ENCODE results near the gene CLPSL1.

The CLPSL1 gene

DNA sequence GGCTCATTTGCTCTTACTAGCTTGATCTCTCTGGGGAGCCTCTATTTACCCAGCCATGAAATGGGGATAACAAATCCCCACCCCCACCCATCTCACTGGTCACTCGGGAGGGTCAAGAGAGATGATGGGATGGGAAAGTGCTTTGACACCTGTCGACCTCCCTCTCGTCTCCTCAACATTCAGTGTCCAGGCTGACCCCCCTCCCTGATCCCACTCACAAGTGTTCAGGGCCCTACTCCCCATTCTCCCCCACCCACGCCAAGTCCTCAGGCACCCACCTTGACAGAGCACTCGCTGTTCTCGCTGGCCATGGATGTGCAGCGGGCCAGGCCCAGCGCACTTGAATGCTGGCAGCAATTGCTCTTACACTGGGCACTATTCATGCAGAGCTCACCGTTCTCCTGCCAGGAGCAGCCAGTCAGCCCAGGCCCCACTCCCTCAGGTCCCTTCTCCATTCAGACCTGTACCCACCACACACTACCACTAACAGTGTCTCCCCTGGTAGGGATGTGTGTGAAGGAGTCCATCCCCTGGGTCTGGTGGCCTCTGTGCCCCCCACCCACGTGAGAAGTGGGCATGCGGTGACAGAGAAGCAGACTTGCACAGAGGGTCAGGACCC is 14.7 kb downstream of the CLPSL1 start:
- no peak for DNase-seq (ENCODE audit: low read depth, low spot score)

DNA sequence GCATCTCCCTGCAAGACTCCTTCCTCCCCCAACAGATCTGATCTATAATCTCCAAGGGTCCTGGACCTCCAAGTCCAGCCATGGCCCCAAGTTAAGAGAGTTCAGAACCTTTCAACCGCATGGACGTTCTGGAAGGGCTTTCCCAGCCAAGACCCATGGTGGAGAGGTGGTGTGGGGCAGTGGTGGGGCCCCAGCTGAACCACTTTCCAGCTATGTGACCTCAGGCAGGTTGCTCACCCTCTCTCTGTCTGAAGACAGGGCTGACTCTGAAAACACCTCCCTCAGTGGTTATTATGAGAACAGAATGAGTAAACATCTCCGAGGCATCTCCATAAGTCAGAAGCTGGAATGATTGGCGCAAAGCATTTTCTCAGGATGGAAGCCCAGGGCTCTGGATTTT is 15.4 kb downstream of the CLPSL1 start:
- no peak for DNase-seq (ENCODE audit: low read depth, low spot score)

DNA sequence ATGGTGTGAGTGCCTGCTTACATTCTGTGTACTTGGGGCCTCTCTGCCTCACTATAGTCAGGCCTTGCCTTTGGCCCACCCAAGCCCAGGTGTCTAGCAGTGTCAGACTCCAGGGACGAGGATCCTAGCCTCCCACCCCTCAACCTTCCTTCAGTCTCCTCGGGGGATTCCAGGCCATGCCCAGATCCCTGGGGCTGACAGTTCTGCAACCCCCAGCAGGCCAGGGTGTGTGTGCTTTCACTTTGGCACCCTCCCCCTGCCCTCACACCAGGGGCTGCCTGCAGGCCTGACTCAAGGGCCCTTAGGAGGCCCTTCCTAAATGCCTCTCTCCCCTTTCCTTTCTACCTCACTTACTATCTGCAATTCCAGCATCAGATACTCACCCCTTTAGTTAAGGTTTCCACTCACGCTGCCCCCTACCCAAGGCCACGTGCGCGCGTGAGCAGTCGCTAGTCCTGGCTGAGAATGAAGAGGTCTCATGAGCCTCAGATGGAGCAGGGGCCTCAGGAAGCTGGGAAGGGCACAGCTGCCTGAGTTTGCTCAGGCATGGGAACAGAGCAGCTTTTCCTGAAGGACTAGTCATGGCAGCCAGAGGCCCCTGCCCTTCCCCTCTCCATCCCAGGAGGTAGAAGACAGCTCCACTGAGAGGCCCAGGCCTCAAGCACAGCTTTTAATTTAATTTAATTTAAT is 17.2 kb downstream of the CLPSL1 start:
- DNase-seq (ENCODE audit: low read depth, low spot score): no peak

DNA sequence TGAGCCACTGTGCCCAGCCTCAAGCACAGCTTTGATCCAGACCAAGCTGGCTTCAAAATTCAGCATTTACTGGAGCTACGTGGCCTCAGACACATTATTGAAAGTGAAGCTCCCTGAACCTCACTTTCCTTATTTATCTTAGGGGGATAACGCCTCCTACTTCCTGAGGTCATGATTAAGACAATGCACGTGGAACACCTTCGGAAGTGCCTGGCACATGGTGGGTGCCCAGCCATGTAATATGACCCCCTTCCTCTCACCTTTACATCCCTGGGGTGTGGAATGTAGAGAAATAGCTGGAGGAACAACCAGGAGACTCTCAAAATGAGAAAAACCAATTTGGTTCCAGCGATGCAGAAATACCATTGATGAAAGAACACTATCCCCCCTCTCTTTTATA is 17.9 kb downstream of the CLPSL1 start:
- no peak for DNase-seq (ENCODE audit: low read depth, low spot score)

DNA sequence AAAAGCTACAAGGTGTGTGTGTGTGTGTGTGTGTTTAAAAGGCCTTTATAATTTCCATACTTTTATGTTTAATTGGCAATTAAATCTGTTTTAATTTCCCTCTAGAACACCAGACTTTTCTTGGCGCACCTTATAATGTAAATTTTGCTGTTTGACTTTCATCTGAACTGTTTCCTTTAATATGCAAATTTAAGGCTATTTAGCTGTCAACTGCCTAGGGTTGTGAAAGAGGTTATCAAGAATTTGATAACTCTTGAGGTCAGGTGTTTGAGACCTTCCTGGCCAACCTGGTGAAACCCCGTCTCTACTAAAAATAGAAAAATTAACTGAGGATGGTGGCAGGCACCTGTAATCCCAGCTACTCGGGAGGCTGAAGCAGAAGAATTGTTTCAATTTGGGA is 20.3 kb downstream of the CLPSL1 start:
- DNase-seq (ENCODE audit: low read depth, low spot score): no peak

DNA sequence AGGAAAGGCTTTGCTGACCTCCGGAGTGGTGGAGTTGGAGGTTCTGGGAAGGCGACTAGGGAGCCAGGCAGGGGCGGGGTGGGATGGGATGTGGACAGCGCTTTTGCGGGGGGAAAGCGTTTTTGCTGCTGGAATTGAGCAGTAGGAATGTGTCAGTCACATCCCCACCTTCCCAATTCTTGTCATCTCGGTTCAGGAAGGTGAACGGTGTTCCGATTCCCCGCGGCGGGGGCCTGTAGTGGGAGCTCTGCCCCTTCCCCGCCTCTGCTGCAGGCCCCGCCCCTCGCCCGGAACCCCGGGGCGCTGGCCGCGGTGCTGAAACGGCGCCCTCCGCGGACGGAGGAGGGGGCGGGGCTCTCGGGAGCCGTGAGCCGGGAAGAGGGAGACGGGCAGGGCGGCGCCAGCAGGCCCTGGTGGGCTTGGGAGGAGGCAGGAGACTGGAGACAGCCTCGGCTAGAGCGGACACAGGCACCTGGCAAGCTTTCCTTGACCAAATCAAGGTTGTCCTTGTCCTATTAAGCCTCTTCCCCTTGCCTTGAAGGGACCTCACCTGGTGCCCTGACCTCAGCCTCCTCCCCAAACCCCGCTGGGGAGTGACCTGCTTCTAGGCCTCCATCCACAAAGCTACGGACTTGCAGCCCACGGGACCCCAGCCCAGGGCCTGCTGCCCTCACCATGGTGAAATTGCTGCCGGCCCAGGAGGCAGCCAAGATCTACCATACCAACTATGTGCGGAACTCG is 24.3 kb downstream of the CLPSL1 start, which contains the start of gene LHFPL5:
Gene LHFPL5 (plus strand): TSS at position 357 of the 741 bp plus-strand sequence. CDS start 319 bp downstream, at position 676.
- no peak for DNase-seq (ENCODE audit: low read depth, low spot score)

DNA sequence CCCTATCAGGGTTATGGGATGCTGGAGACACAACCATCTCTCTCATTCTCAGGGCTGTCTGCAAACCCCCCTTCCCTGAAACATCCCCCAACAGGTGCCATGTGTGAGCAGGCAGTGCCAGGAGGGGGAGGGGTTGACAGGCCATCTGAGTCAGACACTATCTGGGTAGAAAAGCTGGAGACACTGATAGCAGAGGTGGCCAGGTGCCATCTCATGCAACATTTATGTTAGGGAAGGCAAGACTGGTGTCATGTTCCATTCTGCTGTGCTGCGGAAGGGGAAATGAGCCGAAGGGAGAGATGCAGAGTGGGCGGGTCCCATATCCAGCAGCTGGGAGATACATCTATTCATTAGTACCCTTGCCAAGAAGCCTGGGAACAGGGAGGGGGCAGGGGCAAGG is 27.9 kb downstream of the CLPSL1 start:
- no peak for DNase-seq (ENCODE audit: low read depth, low spot score)

DNA sequence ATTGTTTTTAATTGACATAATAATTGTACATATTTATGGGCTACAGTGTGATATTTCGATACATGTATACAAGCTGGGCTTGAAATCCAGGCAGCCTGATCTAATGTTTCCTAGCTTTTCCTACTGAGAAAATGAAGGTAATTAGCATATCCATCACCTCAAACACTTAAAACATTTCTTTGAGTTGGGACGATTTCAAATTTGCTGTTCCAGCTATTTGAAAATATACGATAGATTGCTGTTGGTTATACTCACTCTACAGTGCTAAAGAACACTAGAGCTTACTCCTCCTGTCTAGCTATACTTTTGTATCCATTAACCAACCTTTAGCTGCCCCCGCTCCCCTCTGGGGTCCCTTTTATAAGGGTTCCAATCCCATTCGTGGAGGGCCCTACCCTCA is 29.0 kb downstream of the CLPSL1 start:
- no peak for DNase-seq (ENCODE audit: low read depth, low spot score)

DNA sequence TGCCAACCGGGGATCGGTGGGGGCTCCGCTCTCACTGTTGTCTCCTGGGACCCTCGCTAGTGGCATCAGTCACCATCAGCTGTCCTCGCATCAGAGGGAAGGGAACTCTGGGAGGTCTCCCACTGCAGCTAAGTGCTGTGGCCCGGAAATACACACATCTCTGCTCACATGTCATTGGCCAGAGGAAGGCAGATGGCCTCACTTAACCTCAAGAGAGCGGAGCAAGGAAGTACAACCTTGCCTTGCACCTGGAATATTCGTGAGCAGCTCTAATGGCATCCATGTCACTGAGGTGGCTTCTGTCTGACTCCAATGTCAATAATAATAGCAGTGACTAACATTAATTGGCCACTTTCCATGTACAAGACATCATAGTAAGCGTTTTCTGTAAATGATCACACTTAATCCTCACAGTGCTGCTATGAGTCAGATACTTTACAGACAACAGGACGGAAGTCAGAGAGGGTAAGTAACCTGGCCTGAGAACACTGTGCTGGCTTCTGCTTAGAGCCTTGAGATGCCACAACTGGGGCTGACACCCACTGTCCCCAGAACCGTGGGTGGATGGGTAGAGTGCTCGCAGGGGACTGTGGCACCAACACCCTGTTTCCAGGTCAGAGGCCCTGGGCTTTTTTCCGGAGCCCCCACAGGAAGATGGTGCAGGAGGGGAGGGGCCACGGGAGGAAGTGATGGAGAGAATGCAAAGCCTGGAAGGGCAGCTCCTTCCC is 30.3 kb downstream of the CLPSL1 start:
- no peak for DNase-seq (ENCODE audit: low read depth, low spot score)

DNA sequence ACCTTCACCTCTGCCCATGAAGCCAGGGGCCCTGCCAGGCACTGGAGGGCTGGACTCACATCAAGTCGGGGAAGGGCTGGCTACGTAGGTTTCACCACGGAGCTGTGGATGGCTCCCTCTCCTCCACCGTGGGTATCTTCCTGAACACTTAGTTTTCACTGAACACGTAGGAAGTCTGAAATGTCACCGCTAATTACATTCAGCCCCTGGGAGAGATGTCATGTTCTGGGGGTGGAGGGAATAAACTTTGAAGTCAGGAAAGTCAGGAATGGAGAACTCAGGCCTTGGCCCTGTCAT is 30.8 kb downstream of the CLPSL1 start:
- no peak for DNase-seq (ENCODE audit: low read depth, low spot score)

DNA sequence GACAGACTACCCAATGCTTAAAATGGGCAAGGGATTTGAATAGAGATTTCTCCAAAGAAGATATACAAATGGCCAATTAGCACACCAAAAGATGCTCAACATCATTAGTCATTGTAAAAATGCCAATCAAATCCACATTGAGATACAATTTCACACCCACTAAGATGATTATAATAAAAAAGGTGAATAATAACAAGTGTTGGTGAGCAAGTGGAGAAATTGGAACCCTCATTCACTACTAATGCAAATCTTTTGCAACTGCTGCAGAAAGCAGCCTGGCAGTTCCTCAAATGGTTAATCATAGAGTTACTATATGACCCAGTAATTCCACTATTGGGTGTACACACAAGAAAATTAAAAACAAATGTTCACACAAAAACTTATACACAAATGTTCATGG is 36.7 kb downstream of the CLPSL1 start:
- DNase-seq (ENCODE audit: low read depth, low spot score): no peak

DNA sequence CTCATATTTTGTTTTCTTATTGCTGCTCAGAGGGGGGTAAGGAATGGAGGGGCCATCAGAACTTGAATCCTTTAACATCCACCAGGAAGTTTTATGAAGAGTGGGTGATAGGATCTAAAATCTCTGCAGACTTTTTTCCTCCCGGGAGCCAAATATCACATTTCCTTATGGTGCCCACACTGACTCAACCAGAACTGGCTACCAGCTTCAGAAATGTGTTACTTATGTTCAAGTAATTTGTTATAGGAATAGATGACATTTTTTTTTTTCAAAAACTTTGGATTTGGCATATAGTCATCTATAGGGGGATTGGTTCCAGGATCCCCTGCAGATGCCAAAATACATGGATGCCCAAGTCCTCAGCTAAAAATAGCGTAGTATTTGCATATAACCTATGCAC is 42.8 kb downstream of the CLPSL1 start:
- no peak for DNase-seq (ENCODE audit: low read depth, low spot score)

DNA sequence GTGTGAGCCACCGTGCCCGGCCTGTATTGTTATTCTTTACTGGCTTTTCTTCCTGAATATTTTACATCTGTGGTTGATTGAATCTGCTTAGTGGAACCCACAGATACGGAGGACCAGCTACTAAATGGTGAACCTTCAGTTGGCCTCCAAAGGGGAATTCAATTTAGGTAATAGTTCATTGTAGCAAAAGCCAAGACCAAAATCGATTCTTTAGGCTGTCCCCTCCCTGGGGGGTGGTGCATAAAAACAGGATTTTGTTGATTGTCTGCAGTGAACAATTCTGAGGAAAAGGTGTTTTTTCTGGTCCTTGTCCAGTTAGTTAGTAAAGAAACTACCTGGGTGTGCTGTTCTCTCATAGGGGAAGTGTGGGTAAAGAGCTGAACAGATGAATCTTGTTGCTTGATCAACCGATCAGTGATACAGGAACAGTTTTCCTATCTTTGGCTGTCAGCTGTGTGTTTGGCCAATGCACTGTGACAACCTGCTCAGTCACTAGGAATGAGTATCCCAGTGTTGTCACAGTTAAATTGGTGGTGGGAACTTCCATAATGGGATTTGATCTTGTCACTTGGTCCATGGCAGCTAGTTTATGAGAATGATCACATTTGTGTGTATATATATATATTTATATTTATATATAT is 43.9 kb downstream of the CLPSL1 start:
- DNase-seq (ENCODE audit: low read depth, low spot score): no peak

DNA sequence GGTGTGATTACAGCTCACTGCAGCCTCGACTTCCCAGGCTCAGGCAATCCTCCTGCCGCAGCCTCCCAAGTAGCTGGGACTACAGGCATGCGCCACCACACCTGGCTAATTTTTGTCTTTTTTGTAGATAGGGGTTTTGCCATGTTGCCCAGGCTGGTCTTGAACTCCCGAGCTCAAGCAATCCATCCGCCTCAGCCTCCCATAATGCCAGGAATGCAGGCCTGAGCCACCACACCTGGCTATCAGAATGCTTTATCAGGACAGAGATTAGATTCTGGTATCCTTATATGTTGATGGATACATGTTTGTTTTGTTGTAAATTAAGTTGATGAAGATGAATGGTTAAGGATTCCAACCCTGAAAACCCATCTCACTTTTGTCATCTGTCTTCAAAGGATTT is 48.5 kb downstream of the CLPSL1 start:
- DNase-seq (ENCODE audit: low read depth, low spot score): no peak

DNA sequence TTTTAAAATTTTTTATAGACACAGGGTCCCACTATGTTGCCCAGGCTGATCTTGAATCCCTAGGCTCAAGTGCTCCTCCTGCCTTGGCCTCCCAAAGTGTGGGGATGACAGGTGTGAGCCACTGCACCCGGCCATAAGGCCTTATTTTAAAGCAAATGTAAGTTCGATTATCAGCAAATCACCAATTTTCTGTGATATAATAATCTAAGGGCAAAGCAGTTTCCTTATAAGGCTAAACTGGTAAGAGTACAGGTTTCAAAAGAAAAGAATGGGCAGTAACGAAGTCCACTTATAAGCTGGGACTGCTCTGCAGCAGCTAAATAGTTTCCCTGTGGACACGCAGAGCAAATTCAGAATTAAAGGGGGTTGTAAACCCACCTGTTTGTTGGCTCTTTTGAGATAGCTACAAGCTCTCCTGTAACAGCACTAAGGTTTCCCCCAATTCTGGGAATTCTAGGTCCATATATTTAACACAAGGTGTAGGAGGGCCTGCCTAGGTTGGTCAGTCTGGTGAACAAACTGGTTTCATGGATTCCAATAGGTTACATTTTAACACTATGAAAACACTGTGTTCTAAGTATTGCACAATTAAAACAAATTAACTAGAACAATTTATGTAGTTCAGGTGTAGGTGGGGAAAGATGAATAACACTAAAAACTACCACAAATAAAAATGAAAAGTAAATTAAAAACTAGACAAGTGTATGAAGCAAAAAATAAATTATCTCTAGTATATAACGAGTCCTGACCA is 50.6 kb downstream of the CLPSL1 start:
- no peak for DNase-seq (ENCODE audit: low read depth, low spot score)

DNA sequence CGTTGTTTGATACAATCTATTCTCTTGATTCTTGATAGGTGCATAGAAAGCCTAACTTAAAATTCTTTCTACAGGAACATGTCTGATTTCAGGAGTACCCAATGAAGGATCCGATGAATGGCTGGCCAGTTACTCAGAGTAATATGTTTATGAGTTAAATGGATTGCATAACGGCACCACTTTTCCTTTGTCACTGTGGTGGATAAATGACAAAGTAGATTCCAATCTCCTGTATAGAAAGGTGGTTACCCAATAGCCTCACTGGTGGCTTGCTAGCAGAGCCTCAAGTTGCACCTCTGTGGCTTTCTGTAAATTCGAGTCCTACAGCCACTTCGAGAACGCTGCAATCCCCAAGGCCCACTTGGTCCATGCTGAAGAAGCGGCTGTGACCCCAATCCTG is 52.7 kb downstream of the CLPSL1 start:
- DNase-seq (ENCODE audit: low read depth, low spot score): no peak
